Immature natural killer cell (primary cell): ENCODE measurements around the gene SLC27A5. TPM values are rescaled to one million over a fixed set of nuclear protein-coding genes. Genes with fewer than 3 reads are reported as not detected.
"Not testable (repeated sequence)": the region's sequence is repeated elsewhere in the genome, so short reads cannot be mapped to it uniquely, and the experiment has no call there.

Experiments
- DNase-seq, 3 donors: peaks; one replicate each; pipeline ENCODE4 v3.0.0; 2022; ENCODE audit warnings: mixed read lengths in 1 of 3
- H3K27ac Mint-ChIP-seq, 6 donors: one replicate each; pipeline ENCODE4 v1.8.0; 2020; ENCODE audit warnings: mixed read lengths in 6 of 6, mild to moderate bottlenecking in 5 of 6, inconsistent platforms in 4 of 6, moderate library complexity in 3 of 6
- H3K27me3 Mint-ChIP-seq, 3 donors: one replicate each; pipeline ENCODE4 v1.8.0; 2020 to 2021; ENCODE audit warnings: low read depth in 3 of 3, mild to moderate bottlenecking in 3 of 3, mixed read lengths in 3 of 3, moderate library complexity in 3 of 3, inconsistent platforms in 1 of 3
- H3K36me3 Mint-ChIP-seq, 3 donors: one replicate each; pipeline ENCODE4 v1.8.0; 2020; ENCODE audit warnings: mixed read lengths in 3 of 3, inconsistent platforms in 2 of 3, mild to moderate bottlenecking in 2 of 3
- H3K4me1 Mint-ChIP-seq, 2 donors: one replicate each; pipeline ENCODE4 v1.8.0; 2020; ENCODE audit warnings: inconsistent platforms in 2 of 2, mild to moderate bottlenecking in 2 of 2, mixed read lengths in 2 of 2, moderate library complexity in 1 of 2
- H3K4me3 Mint-ChIP-seq, 5 donors: one replicate each; pipeline ENCODE4 v1.8.0; 2020; ENCODE audit warnings: mild to moderate bottlenecking in 5 of 5, mixed read lengths in 5 of 5, inconsistent platforms in 3 of 5, moderate library complexity in 3 of 5
- H3K9me3 Mint-ChIP-seq, 6 donors: one replicate each; pipeline ENCODE4 v1.8.0; 2020; ENCODE audit warnings: mild to moderate bottlenecking in 6 of 6, mixed read lengths in 6 of 6, inconsistent platforms in 4 of 6, moderate library complexity in 3 of 6
- polyA plus RNA-seq, 3 donors: library from polyadenylated mRNA; unstranded; fragments of 300-500 nt; fragmentation: Illumina TruSeq; gene quantifications; one replicate each; pipeline ENCODE4 v1.2.3, GENCODE V29; 2021

The SLC27A5 gene
- polyA plus RNA-seq, 3 donors from 2014 or later: 7.6 to 23.7 (median 14.8) TPM

DNA sequence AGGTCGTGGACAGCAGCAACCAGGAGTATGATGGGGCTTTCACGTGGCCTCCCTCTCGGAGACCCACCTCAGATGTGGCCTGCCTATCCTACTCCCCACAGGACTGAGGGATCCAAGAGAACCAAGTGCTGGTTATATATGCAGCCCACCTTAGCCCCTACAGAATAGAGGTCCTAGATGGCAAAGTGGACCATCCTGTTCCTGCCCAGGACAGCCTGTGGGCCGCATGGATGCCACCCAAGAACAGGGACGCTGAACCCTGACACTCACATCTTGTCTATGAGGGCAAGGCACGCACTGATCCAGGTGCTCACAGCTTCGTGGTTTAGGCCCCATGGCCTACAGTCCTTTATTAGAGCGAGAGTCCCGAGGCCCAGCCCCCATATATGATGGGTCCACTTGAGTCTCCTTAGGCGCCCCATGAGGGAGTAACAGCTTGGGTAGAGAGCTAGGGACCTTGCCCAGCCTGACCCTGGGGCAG, 1.5 kb upstream of the SLC27A5 start:
- H3K27me3 Mint-ChIP-seq: peaks cover 0 to 8% (median 3%) of the 10 kb centered on the region in 3 donors
- peaks cover 0 to 5% (median 0%) of the 10 kb centered on the region in 3 donors for H3K36me3 Mint-ChIP-seq
- H3K4me1 Mint-ChIP-seq: peaks cover 10 to 22% of the 10 kb centered on the region in 2 donors
- peak overlapping the region in 1 of 5 donors; percentile 17 for H3K4me3 Mint-ChIP-seq
- no peak overlapping the region for H3K27ac Mint-ChIP-seq
- H3K9me3 Mint-ChIP-seq: no peaks in the 10 kb centered on the region
- no peak for DNase-seq

DNA sequence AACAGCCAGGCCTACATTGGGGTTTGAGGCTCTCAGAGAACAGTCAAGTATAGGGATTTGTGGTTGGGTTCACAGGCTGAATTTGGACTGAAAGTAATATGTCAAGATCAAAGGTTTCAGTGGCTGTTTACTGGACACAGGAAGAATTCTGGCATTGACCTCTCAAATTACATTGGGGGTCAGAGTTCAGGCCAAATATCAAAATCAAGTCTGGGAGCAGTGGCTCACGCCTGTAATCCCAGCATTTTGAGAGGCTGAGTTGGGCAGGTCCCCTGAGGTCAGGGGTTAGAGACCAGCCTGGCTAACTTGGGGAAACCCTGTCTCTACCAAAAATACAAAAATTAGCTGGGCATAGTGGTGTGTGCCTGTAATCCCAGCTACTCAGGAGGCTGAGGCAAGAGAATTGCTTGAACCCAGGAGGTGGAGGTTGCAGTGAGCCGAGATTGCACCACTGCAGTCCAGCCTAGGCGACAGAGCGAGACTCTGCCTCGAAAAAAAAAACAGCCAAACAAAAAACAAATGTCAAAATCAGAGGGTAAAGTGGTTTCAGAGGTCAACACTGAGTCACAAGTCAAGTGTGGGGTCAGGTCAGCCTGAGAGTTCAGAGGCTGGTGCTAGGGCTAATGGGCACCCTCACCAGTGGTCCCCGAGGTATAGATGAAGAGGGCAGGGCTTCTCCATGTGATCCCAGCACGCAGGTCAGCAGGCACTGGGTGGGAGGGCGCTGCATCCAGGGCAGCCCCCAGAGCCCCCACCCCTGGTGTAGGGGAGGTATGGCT, 1.5 kb downstream of the SLC27A5 start:
- H3K27me3 Mint-ChIP-seq: peaks cover 0 to 7% (median 1%) of the 10 kb centered on the region in 3 donors
- no peak overlapping the region for H3K4me3 Mint-ChIP-seq
- H3K36me3 Mint-ChIP-seq: peaks cover 0 to 6% (median 5%) of the 10 kb centered on the region in 3 donors
- no peak overlapping the region for H3K27ac Mint-ChIP-seq
- no peak for DNase-seq
- peaks cover 5 to 9% of the 10 kb centered on the region in 2 donors for H3K4me1 Mint-ChIP-seq
- peaks cover 5 to 15% (median 11%) of the 10 kb centered on the region in 6 donors for H3K9me3 Mint-ChIP-seq

DNA sequence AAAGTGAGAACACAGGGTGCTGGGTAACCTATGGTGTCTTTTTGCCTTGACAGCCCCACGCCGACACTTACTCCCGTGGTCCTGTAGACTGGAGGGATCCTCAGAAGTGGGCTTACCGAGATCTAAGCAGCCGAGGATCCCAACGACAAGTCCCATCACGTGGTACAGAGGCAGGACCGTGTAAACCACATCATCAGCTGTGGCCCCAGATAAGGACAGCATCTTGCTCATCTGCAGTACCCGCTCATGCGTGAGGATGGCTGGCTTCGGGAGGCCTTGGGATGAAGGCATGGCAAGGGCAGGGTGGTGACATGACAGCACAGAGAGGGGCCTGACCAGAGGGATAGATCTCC, 2.1 kb downstream of the SLC27A5 start:
- no peak for DNase-seq
- Mint-ChIP-seq H3K4me1 (peaks cover 5 to 7% of the 10 kb centered on the region in 2 donors), H3K4me3 (no peak overlapping the region), H3K27me3 (peaks cover 0 to 7% (median under 1%) of the 10 kb centered on the region in 3 donors), H3K9me3 (peaks cover 5 to 15% (median 11%) of the 10 kb centered on the region in 6 donors), H3K36me3 (peaks cover 0 to 6% (median 5%) of the 10 kb centered on the region in 3 donors), H3K27ac (no peak overlapping the region)

DNA sequence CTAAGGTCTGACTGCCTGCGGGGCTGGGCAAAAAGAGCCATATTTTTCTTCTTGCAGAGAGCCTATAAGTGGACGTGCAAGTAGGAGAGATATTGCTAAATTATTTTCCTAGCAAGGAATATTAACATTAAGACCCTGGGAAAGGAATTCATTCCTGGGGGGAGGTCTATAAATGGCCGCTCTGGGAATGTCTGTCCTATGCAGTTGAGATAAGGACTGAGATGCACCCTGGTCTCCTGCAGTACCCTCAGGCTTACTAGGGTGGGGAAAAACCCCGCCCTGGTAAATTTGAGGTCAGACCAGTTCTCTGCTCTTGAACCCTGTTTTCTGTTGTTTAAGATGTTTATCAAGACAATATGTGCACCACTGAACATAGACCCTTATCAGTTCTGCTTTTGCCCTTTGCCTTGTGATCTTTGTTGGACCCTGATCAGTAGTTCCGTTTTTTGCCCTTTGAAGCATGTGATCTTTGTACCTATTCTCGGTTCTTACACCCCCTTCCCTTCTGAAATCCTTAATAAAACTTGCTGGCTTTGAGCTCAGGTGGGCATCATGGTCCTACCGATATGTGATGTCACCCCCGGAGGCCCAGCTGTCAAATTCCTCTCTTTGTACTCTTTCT, 4.1 kb downstream of the SLC27A5 start:
- H3K36me3 Mint-ChIP-seq, DNase-seq, H3K27ac Mint-ChIP-seq, H3K4me3 Mint-ChIP-seq, H3K4me1 Mint-ChIP-seq, H3K27me3 Mint-ChIP-seq: not testable (repeated sequence)
- H3K9me3 Mint-ChIP-seq: peaks cover 5 to 15% (median 11%) of the 10 kb centered on the region in 6 donors

DNA sequence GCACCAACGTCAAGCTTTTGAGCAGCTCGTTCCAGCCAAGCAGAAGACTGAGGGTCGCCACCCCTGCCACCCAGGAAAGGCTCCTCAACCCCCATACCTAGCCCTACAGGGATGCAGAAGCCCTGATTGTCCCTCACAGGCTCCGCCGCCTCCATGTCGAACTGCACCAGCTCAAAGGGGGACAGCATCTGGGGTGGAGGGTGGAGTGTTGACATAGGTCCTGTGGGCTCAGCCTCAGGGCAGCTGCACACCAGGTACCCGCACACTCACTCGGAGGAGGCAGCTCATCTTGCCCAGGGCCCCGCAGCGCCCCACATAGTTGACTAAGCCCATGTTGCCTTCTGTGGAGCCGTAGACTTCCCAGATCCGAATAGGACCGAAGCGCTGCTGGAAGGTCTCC, 11.6 kb downstream of the SLC27A5 start:
- H3K4me3 Mint-ChIP-seq: peak overlapping the region in 1 of 5 donors; percentile 38
- H3K9me3 Mint-ChIP-seq: peaks cover 0 to 6% (median 1%) of the 10 kb centered on the region in 6 donors
- no peak for DNase-seq
- peaks cover 15 to 21% of the 10 kb centered on the region in 2 donors for H3K4me1 Mint-ChIP-seq
- peak overlapping the region in 4 of 6 donors; percentile 89 to 96 (median 94) for H3K27ac Mint-ChIP-seq
- peaks cover 7 to 12% (median 8%) of the 10 kb centered on the region in 3 donors for H3K27me3 Mint-ChIP-seq
- H3K36me3 Mint-ChIP-seq: no peaks in the 10 kb centered on the region

DNA sequence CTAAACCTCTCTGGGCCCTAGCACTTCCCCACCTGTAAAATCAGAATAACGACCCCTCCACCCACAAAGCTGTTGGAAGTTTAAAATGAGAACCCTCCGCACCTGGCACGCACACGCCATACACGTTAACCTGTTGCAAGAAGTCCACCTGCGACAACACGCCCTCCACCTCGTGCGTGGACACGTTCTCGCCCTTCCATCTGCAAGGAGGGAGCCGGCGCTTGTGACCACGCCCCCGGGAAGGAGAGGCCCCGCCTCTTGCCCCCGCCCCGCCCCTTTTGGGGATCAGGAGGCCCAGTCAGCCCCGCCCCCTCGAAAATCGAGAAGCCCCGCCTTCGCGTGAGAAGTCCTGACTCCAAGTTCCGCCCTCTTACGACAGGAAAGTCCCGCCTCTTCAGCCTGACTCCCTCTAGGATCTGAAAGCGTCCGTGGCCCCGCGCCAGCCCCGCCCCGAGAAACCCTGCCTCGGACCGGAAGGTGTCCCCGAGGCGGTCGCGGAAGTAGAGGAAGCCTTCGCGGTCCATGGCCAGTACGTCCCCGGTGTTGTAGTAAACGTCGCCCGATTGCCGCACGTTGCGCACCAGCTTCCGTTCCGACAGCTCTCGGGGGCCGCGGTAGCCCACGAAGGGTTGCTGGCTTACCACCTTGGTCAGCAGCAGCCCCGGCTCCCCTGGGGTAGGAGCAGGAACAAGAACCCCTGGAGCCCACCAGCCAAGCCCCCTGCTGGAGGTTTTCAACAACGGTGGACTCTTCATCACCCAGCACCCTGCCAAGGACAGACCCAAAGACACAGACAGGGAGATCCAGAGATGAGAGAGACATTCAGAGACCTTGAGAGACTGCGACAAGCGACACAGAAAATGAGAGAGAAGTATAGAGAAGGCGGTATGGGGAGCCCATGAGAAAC, 12.5 kb downstream of the SLC27A5 start:
- peaks cover 15 to 21% of the 10 kb centered on the region in 2 donors for H3K4me1 Mint-ChIP-seq
- peak overlapping the region; percentile 89 to 96 (median 95) for H3K4me3 Mint-ChIP-seq
- peak overlapping the region; percentile 89 to 96 (median 94) for H3K27ac Mint-ChIP-seq
- peaks cover 7 to 12% (median 8%) of the 10 kb centered on the region in 3 donors for H3K27me3 Mint-ChIP-seq
- H3K36me3 Mint-ChIP-seq: no peaks in the 10 kb centered on the region
- peaks cover 0 to 6% (median 1%) of the 10 kb centered on the region in 6 donors for H3K9me3 Mint-ChIP-seq
- peak; percentile 91 to 94 (median 92) for DNase-seq

DNA sequence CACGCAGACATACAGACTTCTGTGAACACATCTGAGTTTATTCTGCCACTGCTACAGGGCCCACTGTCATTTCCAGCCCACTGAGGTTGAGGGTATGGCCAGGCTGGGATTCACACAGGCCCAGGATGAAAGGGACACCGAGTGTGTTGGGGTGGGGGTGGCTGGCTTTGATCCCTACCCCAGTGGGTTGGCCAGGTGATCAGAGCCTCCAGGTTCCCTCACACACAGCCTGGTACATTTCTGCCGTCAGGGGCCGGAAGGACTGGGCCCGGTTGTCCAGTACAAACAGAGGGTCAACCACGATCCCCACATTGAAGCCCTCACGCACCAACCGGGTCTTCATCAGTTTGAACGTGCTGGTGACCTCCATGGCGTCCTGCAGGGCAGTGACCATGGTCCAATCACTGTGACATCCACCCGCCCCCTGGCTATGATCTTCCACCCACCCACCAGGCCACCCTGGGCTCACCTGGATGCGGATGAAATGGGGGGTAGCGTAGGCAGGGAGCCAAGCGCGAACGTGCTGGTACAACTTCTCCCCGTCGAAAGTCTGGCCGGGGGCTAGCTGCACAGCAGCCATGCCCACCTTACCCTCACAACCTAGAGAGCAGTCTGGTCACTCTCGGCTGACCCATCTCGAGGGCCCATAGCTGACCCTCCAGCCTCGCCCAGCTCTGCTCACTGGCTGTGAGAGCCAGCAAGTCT, 13.3 kb downstream of the SLC27A5 start:
- no peak for DNase-seq
- H3K4me1 Mint-ChIP-seq: peaks cover 15 to 21% of the 10 kb centered on the region in 2 donors
- H3K9me3 Mint-ChIP-seq: peaks cover 0 to 6% (median 1%) of the 10 kb centered on the region in 6 donors
- H3K36me3 Mint-ChIP-seq: no peaks in the 10 kb centered on the region
- H3K27me3 Mint-ChIP-seq: peaks cover 7 to 12% (median 8%) of the 10 kb centered on the region in 3 donors
- peak overlapping the region; percentile 89 to 96 (median 94) for H3K27ac Mint-ChIP-seq
- H3K4me3 Mint-ChIP-seq: peak overlapping the region; percentile 89 to 96 (median 95)

DNA sequence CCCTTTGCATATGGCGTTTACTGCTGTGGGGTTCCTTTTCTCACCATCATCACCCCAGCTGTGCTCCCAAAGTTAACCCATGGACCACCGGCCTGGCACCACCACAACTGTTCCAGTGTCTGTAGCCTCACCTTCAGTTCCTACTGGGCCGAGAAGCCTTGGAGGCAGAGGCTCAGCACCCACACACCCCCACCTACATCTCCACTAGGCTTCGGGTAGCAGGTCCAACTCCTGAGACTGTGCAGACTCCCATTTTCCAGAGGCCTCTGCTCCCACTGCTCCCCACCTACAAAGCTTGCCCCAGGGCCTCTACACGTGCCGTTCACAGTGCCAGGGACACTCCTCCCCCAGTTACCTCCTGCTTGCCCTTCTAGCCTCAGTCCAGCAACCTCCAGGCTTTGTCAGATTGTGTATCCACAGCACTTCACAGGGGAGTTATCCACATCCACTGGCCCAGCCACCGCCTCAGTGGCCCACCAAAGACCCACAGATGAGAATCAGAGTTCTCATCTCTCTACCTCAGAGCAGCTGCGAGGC, 14.1 kb downstream of the SLC27A5 start:
- Mint-ChIP-seq H3K36me3 (no peaks in the 10 kb centered on the region), H3K27ac (peak overlapping the region in 1 of 6 donors; percentile 28), H3K9me3 (peaks cover 0 to 6% (median 1%) of the 10 kb centered on the region in 6 donors), H3K4me3 (peak overlapping the region; percentile 29 to 89 (median 35)), H3K4me1 (peaks cover 15 to 21% of the 10 kb centered on the region in 2 donors), H3K27me3 (peaks cover 7 to 12% (median 8%) of the 10 kb centered on the region in 3 donors)
- no peak for DNase-seq

DNA sequence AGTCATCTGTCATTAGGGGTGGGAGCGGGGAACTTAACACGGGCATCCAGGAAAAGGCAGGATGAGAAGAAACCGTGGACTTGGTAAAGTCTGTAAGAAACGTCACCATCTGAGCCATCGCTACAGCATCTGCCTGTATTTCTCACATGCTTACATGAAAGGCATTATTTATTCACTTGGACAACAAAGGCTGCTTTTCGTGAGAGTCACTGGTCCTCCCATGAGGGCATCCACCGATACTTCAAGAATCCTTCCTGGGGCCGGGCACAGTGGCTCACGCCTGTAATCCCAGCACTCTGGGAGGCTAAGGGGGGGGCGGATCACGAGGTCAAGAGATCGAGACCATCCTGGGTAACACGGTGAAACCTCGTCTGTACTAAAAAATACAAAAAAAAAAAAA, 19.5 kb downstream of the SLC27A5 start:
- Mint-ChIP-seq H3K27ac (no peak overlapping the region), H3K4me1 (peaks cover 0 to 3% of the 10 kb centered on the region in 2 donors), H3K36me3 (no peaks in the 10 kb centered on the region), H3K4me3 (no peak overlapping the region), H3K27me3 (peaks cover 0 to 1% (median 0%) of the 10 kb centered on the region in 3 donors), H3K9me3 (no peaks in the 10 kb centered on the region)
- DNase-seq: no peak

DNA sequence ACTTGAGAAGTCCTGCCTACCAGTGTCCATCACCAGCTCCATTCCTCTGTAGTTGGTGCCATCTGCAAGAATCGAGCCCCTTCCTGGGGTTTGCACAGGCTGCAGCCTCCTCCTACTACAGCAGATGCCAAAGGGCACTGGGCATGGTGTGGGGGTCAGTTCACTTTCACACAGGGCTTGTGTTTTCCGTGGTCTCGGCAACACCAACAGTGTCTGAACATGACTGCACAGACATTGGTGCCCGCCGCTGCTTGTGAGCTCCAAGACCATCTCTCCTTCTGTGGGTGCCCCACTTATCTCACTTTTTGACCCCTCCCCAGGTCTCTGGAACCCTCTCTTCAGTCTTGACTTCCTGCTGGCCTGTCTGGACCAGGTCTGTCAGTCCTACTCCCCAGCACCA, 20.4 kb downstream of the SLC27A5 start:
- H3K4me1 Mint-ChIP-seq: no peaks in the 10 kb centered on the region
- no peak overlapping the region for H3K27ac Mint-ChIP-seq
- no peak overlapping the region for H3K4me3 Mint-ChIP-seq
- DNase-seq: no peak
- H3K27me3 Mint-ChIP-seq: peaks cover 0 to 1% (median 0%) of the 10 kb centered on the region in 3 donors
- no peaks in the 10 kb centered on the region for H3K9me3 Mint-ChIP-seq
- no peaks in the 10 kb centered on the region for H3K36me3 Mint-ChIP-seq

DNA sequence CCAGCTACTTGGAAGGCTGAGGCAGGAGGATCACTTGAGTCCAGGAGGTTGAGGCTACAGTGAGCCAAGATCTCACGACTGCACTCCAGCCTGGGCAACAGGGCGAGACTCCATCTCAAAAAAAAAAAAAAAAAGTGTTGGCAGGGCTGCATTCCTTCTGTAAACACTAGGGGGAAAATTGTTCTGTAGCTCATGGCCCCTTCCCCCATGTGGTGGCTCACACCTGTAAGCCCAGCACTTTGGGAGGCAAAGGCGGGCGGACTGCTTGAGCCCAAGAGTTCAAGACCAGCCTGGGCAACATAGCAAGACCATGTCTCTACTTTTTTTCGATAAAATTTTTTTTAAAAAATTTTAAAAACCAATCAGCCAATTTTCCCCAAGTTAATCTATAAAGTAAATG, 27.4 kb downstream of the SLC27A5 start:
- not testable (repeated sequence) for H3K4me3 Mint-ChIP-seq, H3K27me3 Mint-ChIP-seq, H3K9me3 Mint-ChIP-seq, H3K36me3 Mint-ChIP-seq, H3K27ac Mint-ChIP-seq, H3K4me1 Mint-ChIP-seq, DNase-seq

DNA sequence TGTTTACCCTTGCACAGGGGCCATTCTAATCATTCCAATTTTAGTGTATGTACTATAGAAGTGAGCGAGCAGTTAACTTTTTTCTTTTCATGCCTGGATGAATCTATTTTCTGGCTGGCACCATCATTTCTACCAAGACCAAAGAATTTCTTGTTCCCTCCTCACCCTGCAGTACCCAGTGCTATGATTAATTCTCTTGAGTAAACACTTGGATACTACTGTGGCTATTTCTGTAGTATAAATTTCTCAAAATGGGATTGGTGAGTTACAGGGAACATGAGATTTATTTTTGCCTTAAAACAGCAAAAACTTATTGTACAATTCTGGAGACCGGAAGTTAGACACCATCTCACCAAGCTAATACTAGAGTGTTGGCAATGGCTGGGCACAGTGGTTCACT, 28.0 kb downstream of the SLC27A5 start:
- H3K36me3 Mint-ChIP-seq: peaks cover 0 to 3% (median 3%) of the 10 kb centered on the region in 3 donors
- H3K27me3 Mint-ChIP-seq: no peaks in the 10 kb centered on the region
- no peaks in the 10 kb centered on the region for H3K4me1 Mint-ChIP-seq
- H3K27ac Mint-ChIP-seq: no peak overlapping the region
- no peak for DNase-seq
- no peaks in the 10 kb centered on the region for H3K9me3 Mint-ChIP-seq
- no peak overlapping the region for H3K4me3 Mint-ChIP-seq

DNA sequence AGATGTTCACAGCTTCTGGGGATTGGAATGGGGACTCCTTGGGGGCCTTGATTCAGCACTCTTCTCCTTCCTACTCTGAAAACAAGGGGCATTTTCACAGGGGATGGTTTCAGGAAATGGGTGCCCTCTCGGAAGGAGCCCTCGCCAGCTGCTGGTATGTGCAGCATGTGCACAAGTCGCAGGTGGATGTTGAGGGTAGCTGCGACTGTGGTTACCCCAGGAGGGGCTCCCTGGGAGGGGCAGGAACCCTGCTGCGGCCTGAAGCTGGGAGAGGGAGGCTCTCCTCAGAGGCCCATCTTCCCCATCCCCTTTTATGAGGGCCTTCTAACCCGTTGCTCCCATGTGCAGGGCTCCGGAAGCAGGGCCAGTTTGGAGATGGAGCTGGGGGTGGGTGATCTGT, 29.4 kb downstream of the SLC27A5 start:
- Mint-ChIP-seq H3K27ac (peak overlapping the region in 3 of 6 donors; percentile 16 to 67 (median 57)), H3K36me3 (peaks cover 0 to 3% (median 3%) of the 10 kb centered on the region in 3 donors), H3K9me3 (no peaks in the 10 kb centered on the region), H3K4me1 (no peaks in the 10 kb centered on the region), H3K27me3 (no peaks in the 10 kb centered on the region), H3K4me3 (no peak overlapping the region)
- no peak for DNase-seq
